GM23338 (cell line): ENCODE results near the gene IGSF5. TPM values are rescaled to one million over a fixed set of nuclear protein-coding genes. Genes with fewer than 3 reads are reported as not detected.

ENCODE experiments used
- ATAC-seq: fragments of 200-7000 bp; cut with Tn5 transposase; 3 replicates; pipeline ENCODE4 v1.9.1; 2020
- DNase-seq: peaks from one replicate; pipeline ENCODE4 v3.0.0-alpha.2; 2015; ENCODE audit warnings: low spot score
- H2AFZ ChIP-seq: fragments of 200-600 bp; sonication (generic); 2 replicates; pipeline ENCODE4 v1.8.0; 2016; ENCODE audit warnings: antibody characterized with exemption, mild to moderate bottlenecking, moderate library complexity
- H3F3A ChIP-seq: fragments of 200-600 bp; sonication (generic); replicated peaks from 2 replicates; pipeline ENCODE4 v1.8.0; 2017; ENCODE audit warnings: antibody characterized with exemption, mixed run types, low read depth
- H3K27ac ChIP-seq: fragments of 200-600 bp; sonication (generic); 2 replicates; pipeline ENCODE4 v1.6.1; 2016; ENCODE audit warnings: low read depth
- H3K27me3 ChIP-seq: fragments of 200-600 bp; sonication (generic); 2 replicates; pipeline ENCODE4 v1.8.0; 2016; ENCODE audit warnings: mild to moderate bottlenecking, mixed run types, moderate library complexity; ENCODE audit not compliant: insufficient read depth
- H3K36me3 ChIP-seq: fragments of 200-600 bp; sonication (generic); 2 replicates; pipeline ENCODE4 v1.8.0; 2016; ENCODE audit warnings: mild to moderate bottlenecking; ENCODE audit not compliant: insufficient read depth
- H3K4me1 ChIP-seq: fragments of 200-600 bp; sonication (generic); 2 replicates; pipeline ENCODE4 v1.8.0; 2016; ENCODE audit warnings: mild to moderate bottlenecking, moderate library complexity; ENCODE audit not compliant: insufficient read depth
- H3K4me2 ChIP-seq: fragments of 200-600 bp; sonication (generic); 2 replicates; pipeline ENCODE4 v1.7.1; 2017; ENCODE audit warnings: mixed run types
- H3K4me3 ChIP-seq: fragments of 200-600 bp; sonication (generic); 2 replicates; pipeline ENCODE4 v1.6.1; 2016; ENCODE audit warnings: mixed run types
- H3K79me2 ChIP-seq: fragments of 200-600 bp; sonication (generic); replicated peaks from 2 replicates; pipeline ENCODE4 v1.8.0; 2017; ENCODE audit warnings: mild to moderate bottlenecking; ENCODE audit not compliant: insufficient read depth
- H3K9me2 ChIP-seq: fragments of 200-600 bp; sonication (generic); 2 replicates; pipeline ENCODE4 v1.8.0; 2017; ENCODE audit not compliant: insufficient read depth
- H4K20me1 ChIP-seq: fragments of 200-600 bp; sonication (generic); replicated peaks from 2 replicates; pipeline ENCODE4 v1.8.0; 2017; ENCODE audit warnings: mild to moderate bottlenecking; ENCODE audit not compliant: insufficient read depth
- H3K27ac Mint-ChIP-seq: 2 replicates; pipeline ENCODE4 v1.8.0; 2020; ENCODE audit warnings: inconsistent platforms, mild to moderate bottlenecking, moderate library complexity, mixed read lengths
- H3K27me3 Mint-ChIP-seq: 3 replicates; pipeline ENCODE4 v1.8.0; 2022; ENCODE audit warnings: low read depth, mild to moderate bottlenecking, moderate library complexity, mixed read lengths, inconsistent platforms; ENCODE audit not compliant: insufficient read depth, poor library complexity
- H3K36me3 Mint-ChIP-seq: 3 replicates; pipeline ENCODE4 v1.8.0; 2021; ENCODE audit warnings: low read depth, mild to moderate bottlenecking, inconsistent platforms, moderate library complexity, mixed read lengths
- H3K4me1 Mint-ChIP-seq: 3 replicates; pipeline ENCODE4 v1.8.0; 2020; ENCODE audit warnings: mild to moderate bottlenecking, inconsistent platforms, mixed read lengths
- H3K4me3 Mint-ChIP-seq: 3 replicates; pipeline ENCODE4 v1.8.0; 2021; ENCODE audit warnings: moderate library complexity, mild to moderate bottlenecking, inconsistent platforms, mixed read lengths
- H3K9me3 Mint-ChIP-seq: 3 replicates; pipeline ENCODE4 v1.8.0; 2020; ENCODE audit warnings: moderate library complexity, mild to moderate bottlenecking, inconsistent platforms, mixed read lengths
- CREB1 ChIP-seq: fragments of 250-450 bp; sonication (Bioruptor Pico); IDR thresholded peaks from 2 replicates; pipeline ENCODE4 v1.5.0; 2020; ENCODE audit warnings: low read depth, mild to moderate bottlenecking, moderate library complexity
- CTCF ChIP-seq, 2 experiments: fragments of 200-600 bp in 1 of 2; sonication (generic) in 1 of 2; conservative IDR thresholded peaks; 2 replicates each; pipeline versions ENCODE4 v1.5.1 to v1.6.1; 2016 to 2017; ENCODE audit warnings: antibody characterized with exemption in 2 of 2, low read depth in 2 of 2, mild to moderate bottlenecking in 2 of 2, moderate library complexity in 1 of 2
- ETS1 ChIP-seq: IDR thresholded peaks from 2 replicates; pipeline ENCODE4 v1.6.1; 2016; ENCODE audit warnings: antibody characterized with exemption
- EZH2 ChIP-seq: fragments of 200-600 bp; sonication (generic); IDR thresholded peaks from one replicate; pipeline ENCODE4 v1.8.0; 2017; ENCODE audit warnings: antibody characterized with exemption, mild to moderate bottlenecking, low read depth; ENCODE audit not compliant: unreplicated experiment
- EZH2phosphoT487 ChIP-seq: fragments of 200-600 bp; sonication (generic); IDR thresholded peaks from one replicate; pipeline ENCODE4 v1.8.1; 2018; ENCODE audit warnings: antibody characterized with exemption; ENCODE audit not compliant: unreplicated experiment
- JUNB ChIP-seq: IDR thresholded peaks from one replicate; pipeline ENCODE4 v1.6.1; 2016; ENCODE audit warnings: antibody characterized with exemption; ENCODE audit not compliant: unreplicated experiment
- NANOG ChIP-seq: IDR thresholded peaks from 2 replicates; pipeline ENCODE4 v1.6.1; 2016; ENCODE audit warnings: antibody characterized with exemption, borderline replicate concordance
- POLR2AphosphoS5 ChIP-seq: IDR thresholded peaks from 2 replicates; pipeline ENCODE4 v1.6.1; 2016; ENCODE audit warnings: antibody characterized with exemption, low read depth
- REST ChIP-seq: IDR thresholded peaks from one replicate; pipeline ENCODE4 v1.6.1; 2018; ENCODE audit warnings: antibody characterized with exemption; ENCODE audit not compliant: unreplicated experiment
- STAT1 ChIP-seq: IDR thresholded peaks from one replicate; pipeline ENCODE4 v1.6.1; 2016; ENCODE audit warnings: antibody characterized with exemption; ENCODE audit not compliant: unreplicated experiment
- ZNF114 ChIP-seq: fragments of 250-450 bp; sonication (Bioruptor Pico); IDR thresholded peaks from 2 replicates; pipeline ENCODE4 v1.5.0; 2020; ENCODE audit warnings: mild to moderate bottlenecking, moderate library complexity
- ZNF331 ChIP-seq: fragments of 250-450 bp; sonication (Bioruptor Pico); IDR thresholded peaks from 2 replicates; pipeline ENCODE4 v1.5.0; 2020; ENCODE audit warnings: low read depth, mild to moderate bottlenecking, moderate library complexity
- ZNF462 ChIP-seq: fragments of 250-450 bp; sonication (Bioruptor Pico); IDR thresholded peaks from 2 replicates; pipeline ENCODE4 v1.5.0; 2020; ENCODE audit warnings: mild to moderate bottlenecking, moderate library complexity
- polyA plus RNA-seq: library from polyadenylated mRNA; unstranded; fragments of >200 nt; fragmentation: Nextera tagmentation; extraction: Ambion mirVana; gene quantifications from 2 replicates; pipeline ENCODE4 v1.2.1, GENCODE V29; 2016
- total RNA-seq: library from RNA; depleted of rRNA; stranded (reverse); fragments of >200 nt; shearing (Covaris generic); gene quantifications from 2 replicates; pipeline ENCODE4 v1.2.3, GENCODE V29; 2014

The IGSF5 gene
- total and polyA plus RNA-seq, 2 experiments from 2014 or later = 4.4 to 10.1 TPM

- H3K4me1 ChIP-seq = no peaks in the 10 kb centered on the region
- Mint-ChIP-seq H3K4me1 (no peaks in the 10 kb centered on the region; the same call in 2 of the 3 replicates), H3K27ac (no peak overlapping the region), H3K27me3 (peaks cover 4% of the 10 kb centered on the region), H3K36me3 (peaks cover 10% of the 10 kb centered on the region), H3K4me3 (no peak overlapping the region), H3K9me3 (peaks cover 5% of the 10 kb centered on the region)
- H3K79me2 ChIP-seq = no peaks in the 10 kb centered on the region
- no peaks in the 10 kb centered on the region for H3F3A ChIP-seq
- no peak overlapping the region for H2AFZ ChIP-seq
- no peak overlapping the region for H3K4me2 ChIP-seq
- no peak for TF ChIP-seq POLR2AphosphoS5
- no peak for TF ChIP-seq REST
- TF ChIP-seq EZH2phosphoT487 = no peak
- TF ChIP-seq JUNB = no peak
- no peak for TF ChIP-seq ETS1
- no peak for TF ChIP-seq CREB1 (CRISPR knock-in tag)
- no peak for TF ChIP-seq EZH2
- TF ChIP-seq CTCF (conservative IDR thresholded peaks at IDR 0.05; ENCODE audit: low read depth in 2 of 2) = no peak
- TF ChIP-seq ZNF114 (CRISPR knock-in tag) = no peak
- TF ChIP-seq ZNF331 = no peak
- no peak for TF ChIP-seq NANOG
- TF ChIP-seq ZNF462 (CRISPR knock-in tag) = no peak
- TF ChIP-seq STAT1 = no peak
- no peak overlapping the region for H3K27ac ChIP-seq
- no peak overlapping the region for H3K4me3 ChIP-seq
- H3K36me3 ChIP-seq = no peaks in the 10 kb centered on the region
- H3K9me2 ChIP-seq = no peaks in the 10 kb centered on the region
- ATAC-seq (no peak), DNase-seq (no peak)
- no peaks in the 10 kb centered on the region for H3K27me3 ChIP-seq
- H4K20me1 ChIP-seq = no peaks in the 10 kb centered on the region
These were observed 6.4 kb upstream of the IGSF5 start for GRCh38 chr21:39738566-39738965.
